Measurements from ENCODE around the gene LPP.

DNA sequence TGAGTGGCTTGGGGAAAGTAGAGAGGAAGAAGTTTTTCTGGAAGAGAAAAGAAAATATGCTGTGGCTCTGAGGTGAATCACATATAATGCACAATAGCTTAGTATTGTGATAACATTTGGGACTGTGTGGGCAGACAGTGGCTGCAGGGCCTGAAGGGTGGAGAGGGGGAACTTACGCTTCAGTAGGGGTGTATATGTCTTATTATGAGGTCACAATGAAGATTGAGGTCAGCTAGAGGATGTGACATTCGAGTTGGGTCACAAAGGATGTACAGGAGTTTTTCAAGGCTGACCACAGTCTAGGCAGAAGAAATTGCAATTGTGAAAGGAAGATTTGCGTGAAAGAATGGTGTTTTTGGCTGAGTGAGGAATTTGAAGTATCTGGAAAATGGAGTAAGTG, 414.8 kb downstream of the LPP start:
- TF ChIP-seq, protein P1, sequence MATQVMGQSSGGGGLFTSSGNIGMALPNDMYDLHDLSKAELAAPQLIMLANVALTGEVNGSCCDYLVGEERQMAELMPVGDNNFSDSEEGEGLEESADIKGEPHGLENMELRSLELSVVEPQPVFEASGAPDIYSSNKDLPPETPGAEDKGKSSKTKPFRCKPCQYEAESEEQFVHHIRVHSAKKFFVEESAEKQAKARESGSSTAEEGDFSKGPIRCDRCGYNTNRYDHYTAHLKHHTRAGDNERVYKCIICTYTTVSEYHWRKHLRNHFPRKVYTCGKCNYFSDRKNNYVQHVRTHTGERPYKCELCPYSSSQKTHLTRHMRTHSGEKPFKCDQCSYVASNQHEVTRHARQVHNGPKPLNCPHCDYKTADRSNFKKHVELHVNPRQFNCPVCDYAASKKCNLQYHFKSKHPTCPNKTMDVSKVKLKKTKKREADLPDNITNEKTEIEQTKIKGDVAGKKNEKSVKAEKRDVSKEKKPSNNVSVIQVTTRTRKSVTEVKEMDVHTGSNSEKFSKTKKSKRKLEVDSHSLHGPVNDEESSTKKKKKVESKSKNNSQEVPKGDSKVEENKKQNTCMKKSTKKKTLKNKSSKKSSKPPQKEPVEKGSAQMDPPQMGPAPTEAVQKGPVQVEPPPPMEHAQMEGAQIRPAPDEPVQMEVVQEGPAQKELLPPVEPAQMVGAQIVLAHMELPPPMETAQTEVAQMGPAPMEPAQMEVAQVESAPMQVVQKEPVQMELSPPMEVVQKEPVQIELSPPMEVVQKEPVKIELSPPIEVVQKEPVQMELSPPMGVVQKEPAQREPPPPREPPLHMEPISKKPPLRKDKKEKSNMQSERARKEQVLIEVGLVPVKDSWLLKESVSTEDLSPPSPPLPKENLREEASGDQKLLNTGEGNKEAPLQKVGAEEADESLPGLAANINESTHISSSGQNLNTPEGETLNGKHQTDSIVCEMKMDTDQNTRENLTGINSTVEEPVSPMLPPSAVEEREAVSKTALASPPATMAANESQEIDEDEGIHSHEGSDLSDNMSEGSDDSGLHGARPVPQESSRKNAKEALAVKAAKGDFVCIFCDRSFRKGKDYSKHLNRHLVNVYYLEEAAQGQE (IDR thresholded peaks at IDR 0.05; ENCODE audit: low read depth, low read length), result no peak
- TF ChIP-seq PML (IDR thresholded peaks at IDR 0.05; ENCODE audit: low read length) (no peak), ZNF384 (IDR thresholded peaks at IDR 0.05; ENCODE audit: borderline replicate concordance, low read depth, low read length) (no peak)

All from GM12878 (cell line).